Activated CD8-positive, alpha-beta memory T cell treated with anti-CD3 and anti-CD28 coated beads, Interleukin-2, amount 50 U/mL, for 48 hours (primary cell): Measurements from ENCODE around the gene TSPAN31.
A peak's percentile ranks its signal among the peaks of the same experiment; 100 is the strongest.

ENCODE experiments used
- DNase-seq: peaks from one replicate; pipeline ENCODE4 v3.0.0-alpha.2; 2020

The TSPAN31 gene

GRCh38 chr12:57722716-57723629 is 21.9 kb upstream of the TSPAN31 start:
- DNase-seq, result no peak

GRCh38 chr12:57723630-57723962 is 21.2 kb upstream of the TSPAN31 start:
- no peak for DNase-seq

- no peak for DNase-seq
Measured at GRCh38 chr12:57724003-57724935, 20.6 kb upstream of the TSPAN31 start.

GRCh38 chr12:57724936-57725740 is 19.7 kb upstream of the TSPAN31 start:
- DNase-seq, result no peak

- no peak for DNase-seq
Measured at GRCh38 chr12:57725851-57726150, 19.0 kb upstream of the TSPAN31 start.

- DNase-seq, result peak; percentile 61
Measured at GRCh38 chr12:57726151-57726883, 18.5 kb upstream of the TSPAN31 start.

GRCh38 chr12:57726884-57727757 is 17.7 kb upstream of the TSPAN31 start:
- DNase-seq, result no peak

- peak; percentile 33 for DNase-seq
Measured at GRCh38 chr12:57727758-57728395, 17.0 kb upstream of the TSPAN31 start.

- DNase-seq, result peak; percentile 33
Measured at GRCh38 chr12:57729321-57729844, 15.5 kb upstream of the TSPAN31 start.

- no peak for DNase-seq
Measured at GRCh38 chr12:57730336-57731067, 14.3 kb upstream of the TSPAN31 start.

- no peak for DNase-seq
Measured at GRCh38 chr12:57731411-57732080, 13.3 kb upstream of the TSPAN31 start.

- DNase-seq, result no peak
Measured at GRCh38 chr12:57732270-57732669, 12.6 kb upstream of the TSPAN31 start.

GRCh38 chr12:57732726-57733593 is 11.9 kb upstream of the TSPAN31 start:
- no peak for DNase-seq

- no peak for DNase-seq
Measured at GRCh38 chr12:57733928-57734327, 10.9 kb upstream of the TSPAN31 start.

GRCh38 chr12:57734591-57734990 is 10.2 kb upstream of the TSPAN31 start:
- DNase-seq, result no peak

- DNase-seq, result no peak
Measured at GRCh38 chr12:57735198-57735855, 9.5 kb upstream of the TSPAN31 start.

- DNase-seq, result no peak
Measured at GRCh38 chr12:57735952-57736740, 8.7 kb upstream of the TSPAN31 start.
